ENCODE measurements around the gene DNAH6.

GRCh38 chr2:84838434-84839145 lies 322.3 kb downstream of the DNAH6 start:
- no peak for TF ChIP-seq CTCF (IDR thresholded peaks at IDR 0.05; ENCODE audit: low read depth, low read length)
- no peak for TF ChIP-seq EZH2phosphoT487 (IDR thresholded peaks at IDR 0.05; ENCODE audit: low read depth)

All from OCI-LY3 (cell line).